GM12892 (cell line): ENCODE data around the gene PCNX4.
A peak's percentile ranks its signal among the peaks of the same experiment; 100 is the strongest.

ENCODE experiments used
- POLR2A ChIP-seq: IDR thresholded peaks from 2 replicates; pipeline ENCODE4 v1.6.1; 2011; ENCODE audit warnings: low read depth, low read length, control low read depth
- POLR2AphosphoS5 ChIP-seq: IDR thresholded peaks from 2 replicates; pipeline ENCODE4 v1.6.1; 2011; ENCODE audit warnings: low read depth, low read length, control low read depth
- TAF1 ChIP-seq: IDR thresholded peaks from 2 replicates; pipeline ENCODE4 v1.6.1; 2011; ENCODE audit warnings: low read depth, mild to moderate bottlenecking, control low read depth, low read length, borderline replicate concordance

DNA sequence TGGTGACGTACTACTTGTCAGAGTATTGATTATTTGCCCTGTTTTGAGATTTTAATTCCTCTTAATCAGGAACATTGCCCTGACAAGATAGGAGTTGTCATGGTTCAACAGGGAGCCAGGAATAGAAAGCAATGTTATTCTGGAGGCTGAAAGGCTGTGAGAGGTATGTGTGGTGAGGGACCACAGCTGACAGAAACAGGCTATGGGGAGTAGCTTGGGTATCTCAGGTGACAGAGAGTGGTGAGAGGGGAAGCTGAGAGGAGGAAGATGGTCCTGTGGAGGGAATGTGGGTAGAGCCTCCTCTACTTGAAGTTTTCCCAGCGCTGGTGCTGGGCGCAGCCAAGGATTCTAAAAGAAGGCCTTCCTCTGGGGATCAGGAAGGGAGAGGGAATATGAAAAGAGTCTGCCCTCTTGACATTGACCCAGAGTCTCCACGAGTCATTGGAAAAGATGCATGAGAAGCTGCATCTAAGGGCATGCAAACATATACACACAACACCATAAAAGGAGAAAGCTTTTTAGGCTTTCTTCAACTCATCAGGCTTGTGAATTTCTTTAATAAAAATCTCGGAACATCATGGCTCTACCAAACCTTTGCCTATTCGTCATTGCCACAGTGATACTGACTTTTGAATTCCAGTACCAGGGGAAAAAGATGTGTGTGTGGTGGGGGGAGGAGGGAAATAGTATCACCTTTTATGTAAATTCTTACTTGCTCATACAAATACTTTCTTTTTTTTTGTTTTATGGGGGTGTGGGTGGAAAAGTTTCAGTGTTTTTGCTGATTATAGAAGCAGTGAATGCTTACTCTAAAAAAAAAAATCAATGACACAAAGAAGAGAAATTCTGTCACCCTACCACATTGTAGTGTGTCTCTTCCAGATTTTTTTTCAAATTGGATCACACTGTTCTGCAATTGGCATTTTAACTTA, 113.4 kb downstream of the PCNX4 start:
- TF ChIP-seq POLR2A = peak; percentile 65; the same call in 1 of the 2 replicates
- no peak for TF ChIP-seq POLR2AphosphoS5
- TF ChIP-seq TAF1 = no peak
